ENCODE data around the gene SPAG7. TPM values are rescaled to one million over a fixed set of nuclear protein-coding genes. Genes with fewer than 3 reads are reported as not detected.
A peak's percentile ranks its signal among the peaks of the same experiment; 100 is the strongest.
"Not testable (repeated sequence)": the region's sequence is repeated elsewhere in the genome, so short reads cannot be mapped to it uniquely, and the experiment has no call there.

The SPAG7 gene
- total RNA-seq, 1 donor from 2014 or later = 51.2 TPM

- no peak for DNase-seq (ENCODE audit: low read depth in 2 of 2)
Observed at GRCh38 chr17:4938069-4938491, 29.5 kb downstream of the SPAG7 start.

- DNase-seq (ENCODE audit: low read depth in 2 of 2) = no peak
Observed at GRCh38 chr17:4937553-4937952, 30.1 kb downstream of the SPAG7 start.

- DNase-seq (ENCODE audit: low read depth in 2 of 2) = no peak
Observed at GRCh38 chr17:4936436-4936835, 31.2 kb downstream of the SPAG7 start.

GRCh38 chr17:4935650-4936049 is 32.0 kb downstream of the SPAG7 start:
- DNase-seq (ENCODE audit: low read depth in 2 of 2) = no peak

GRCh38 chr17:4934173-4934979 is 33.2 kb downstream of the SPAG7 start:
- DNase-seq (ENCODE audit: low read depth in 2 of 2) = peak; percentile 32 to 47

- no peak for DNase-seq (ENCODE audit: low read depth in 2 of 2)
Observed at GRCh38 chr17:4933646-4934045, 34.0 kb downstream of the SPAG7 start.

GRCh38 chr17:4932756-4933155 is 34.9 kb downstream of the SPAG7 start:
- no peak for DNase-seq (ENCODE audit: low read depth in 2 of 2)

- DNase-seq (ENCODE audit: low read depth in 2 of 2) = no peak
Observed at GRCh38 chr17:4931963-4932362, 35.7 kb downstream of the SPAG7 start, which contains the start of gene GP1BA. Gene GP1BA, plus strand, starts transcription at chr17:4932277. Its CDS starts 328 bp downstream, at chr17:4932605.

GRCh38 chr17:4928881-4929280 is 38.7 kb downstream of the SPAG7 start:
- no peak for DNase-seq (ENCODE audit: low read depth in 2 of 2)

GRCh38 chr17:4926577-4927335 is 40.9 kb downstream of the SPAG7 start:
- DNase-seq (ENCODE audit: low read depth in 2 of 2) = not testable (repeated sequence)

- no peak for DNase-seq (ENCODE audit: low read depth in 2 of 2)
Observed at GRCh38 chr17:4921320-4921719, 46.3 kb downstream of the SPAG7 start.

GRCh38 chr17:4920351-4921048 is 47.1 kb downstream of the SPAG7 start:
- no peak for DNase-seq (ENCODE audit: low read depth in 2 of 2)

- DNase-seq (ENCODE audit: low read depth in 2 of 2) = no peak
Observed at GRCh38 chr17:4919511-4920047, 48.0 kb downstream of the SPAG7 start.

- not testable (repeated sequence) for DNase-seq (ENCODE audit: low read depth in 2 of 2)
Observed at GRCh38 chr17:4914551-4914950, 53.1 kb downstream of the SPAG7 start.

GRCh38 chr17:4913994-4914393 is 53.6 kb downstream of the SPAG7 start:
- DNase-seq (ENCODE audit: low read depth in 2 of 2) = no peak

Other genes starting within 250 kb of the SPAG7 start
- 9.2 and 11.1 TPM in 2 replicates for gene MED11, start 236.4 kb downstream of the SPAG7 start, total RNA-seq
- under 0.01 TPM in 1 of 2 replicates, not detected in the other for gene ZMYND15, start 228.0 kb downstream of the SPAG7 start, total RNA-seq
- gene CXCL16, start 227.9 kb downstream of the SPAG7 start, total RNA-seq = 1.1 and 1.6 TPM in 2 replicates
- not detected in 2 replicates for gene TM4SF5, start 195.9 kb downstream of the SPAG7 start, total RNA-seq
- 0.22 TPM in 1 of 2 replicates, not detected in the other for gene VMO1, start 181.5 kb downstream of the SPAG7 start, total RNA-seq
- gene GLTPD2, start 178.9 kb downstream of the SPAG7 start, total RNA-seq = not detected in 2 replicates
- gene PSMB6, start 171.7 kb downstream of the SPAG7 start, total RNA-seq = 182 and 183 TPM in 2 replicates
- gene PLD2, start 160.7 kb downstream of the SPAG7 start, total RNA-seq = 23.8 TPM in 2 replicates
- gene MINK1, start 134.5 kb downstream of the SPAG7 start, total RNA-seq = 17.9 and 26.0 TPM in 2 replicates
- 0.44 and 1.6 TPM in 2 replicates for gene C17orf107, start 68.3 kb downstream of the SPAG7 start, total RNA-seq
- 0.65 and 1.4 TPM in 2 replicates for gene CHRNE, start 64.7 kb downstream of the SPAG7 start, total RNA-seq
- not detected in 2 replicates for gene GP1BA, start 35.5 kb downstream of the SPAG7 start, total RNA-seq
- gene SLC25A11, start 27.8 kb downstream of the SPAG7 start, total RNA-seq = 38.4 and 57.3 TPM in 2 replicates
- 13.5 and 23.2 TPM in 2 replicates for gene RNF167, start 27.5 kb downstream of the SPAG7 start, total RNA-seq
- 280 and 359 TPM in 2 replicates for gene PFN1, start 19.3 kb downstream of the SPAG7 start, total RNA-seq
- gene ENO3, start 16.7 kb downstream of the SPAG7 start, total RNA-seq = 1.1 and 2.6 TPM in 2 replicates
- 2.6 and 7.9 TPM in 2 replicates for gene CAMTA2, start 19.9 kb upstream of the SPAG7 start, total RNA-seq
- 0.22 and 0.40 TPM in 2 replicates for gene INCA1, start 29.7 kb upstream of the SPAG7 start, total RNA-seq
- gene KIF1C, start 30.1 kb upstream of the SPAG7 start, total RNA-seq = 56.0 and 78.2 TPM in 2 replicates
- gene SLC52A1, start 67.6 kb upstream of the SPAG7 start, total RNA-seq = under 0.01 and 0.22 TPM in 2 replicates
- gene ZFP3, start 110.7 kb upstream of the SPAG7 start, total RNA-seq = 0.87 and 1.8 TPM in 2 replicates
- gene ZNF232, start 144.1 kb upstream of the SPAG7 start, total RNA-seq = 4.6 and 4.8 TPM in 2 replicates
- under 0.01 TPM in 1 of 2 replicates, not detected in the other for gene USP6, start 148.2 kb upstream of the SPAG7 start, total RNA-seq
- 1.7 and 2.0 TPM in 2 replicates for gene ZNF594, start 224.1 kb upstream of the SPAG7 start, total RNA-seq